ENCODE results near the gene TDRD9.

DNA sequence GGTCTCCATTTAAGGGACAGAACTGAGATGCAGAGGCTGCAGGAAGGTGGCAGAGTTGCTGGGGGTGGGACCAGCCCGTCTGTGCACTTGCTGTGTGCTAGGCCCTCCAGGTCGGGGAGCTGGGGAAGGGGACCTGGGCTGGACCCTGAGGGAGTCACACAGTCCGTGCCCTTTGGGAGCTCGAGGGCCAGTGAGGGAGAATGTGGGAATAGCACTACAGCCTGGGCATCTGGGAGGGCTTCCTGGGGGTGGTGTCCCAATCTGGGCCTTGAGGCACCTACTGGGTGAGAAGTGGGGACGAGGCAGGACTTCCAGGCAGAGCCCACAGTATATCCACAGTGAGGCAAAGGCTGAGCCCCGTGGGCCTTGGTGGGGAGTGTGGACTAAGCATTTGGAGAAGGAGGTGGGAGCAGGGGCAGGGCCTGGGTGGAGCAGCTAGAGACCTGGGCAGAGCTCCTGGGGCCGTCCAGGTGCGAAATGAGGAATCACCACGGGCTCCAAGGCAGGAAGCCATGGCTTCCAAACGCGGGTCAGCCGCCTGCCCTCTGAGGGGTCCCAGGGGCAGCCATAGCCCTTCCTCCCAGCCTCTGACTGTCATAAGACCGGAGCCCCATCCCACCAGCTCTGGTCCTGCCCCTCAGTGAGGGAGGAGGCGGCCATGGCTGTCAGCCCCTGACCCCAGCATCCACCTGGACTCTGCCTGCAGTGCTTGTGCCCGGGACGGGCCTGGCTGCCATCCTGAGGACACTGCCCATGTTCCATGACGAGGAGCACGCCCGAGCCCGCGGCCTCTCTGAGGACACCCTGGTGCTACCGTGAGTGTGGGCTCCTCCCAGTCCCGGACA, 163.9 kb downstream of the TDRD9 start:
- TF ChIP-seq, protein P1, sequence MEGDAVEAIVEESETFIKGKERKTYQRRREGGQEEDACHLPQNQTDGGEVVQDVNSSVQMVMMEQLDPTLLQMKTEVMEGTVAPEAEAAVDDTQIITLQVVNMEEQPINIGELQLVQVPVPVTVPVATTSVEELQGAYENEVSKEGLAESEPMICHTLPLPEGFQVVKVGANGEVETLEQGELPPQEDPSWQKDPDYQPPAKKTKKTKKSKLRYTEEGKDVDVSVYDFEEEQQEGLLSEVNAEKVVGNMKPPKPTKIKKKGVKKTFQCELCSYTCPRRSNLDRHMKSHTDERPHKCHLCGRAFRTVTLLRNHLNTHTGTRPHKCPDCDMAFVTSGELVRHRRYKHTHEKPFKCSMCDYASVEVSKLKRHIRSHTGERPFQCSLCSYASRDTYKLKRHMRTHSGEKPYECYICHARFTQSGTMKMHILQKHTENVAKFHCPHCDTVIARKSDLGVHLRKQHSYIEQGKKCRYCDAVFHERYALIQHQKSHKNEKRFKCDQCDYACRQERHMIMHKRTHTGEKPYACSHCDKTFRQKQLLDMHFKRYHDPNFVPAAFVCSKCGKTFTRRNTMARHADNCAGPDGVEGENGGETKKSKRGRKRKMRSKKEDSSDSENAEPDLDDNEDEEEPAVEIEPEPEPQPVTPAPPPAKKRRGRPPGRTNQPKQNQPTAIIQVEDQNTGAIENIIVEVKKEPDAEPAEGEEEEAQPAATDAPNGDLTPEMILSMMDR (IDR thresholded peaks at IDR 0.05): no peak
- TF ChIP-seq SIN3A (IDR thresholded peaks at IDR 0.05; ENCODE audit: borderline replicate concordance, insufficient read depth, low read depth, low read length) (no peak), POLR2AphosphoS5 (IDR thresholded peaks at IDR 0.05; ENCODE audit: low read depth, low read length) (no peak)
- TF ChIP-seq, protein P2, sequence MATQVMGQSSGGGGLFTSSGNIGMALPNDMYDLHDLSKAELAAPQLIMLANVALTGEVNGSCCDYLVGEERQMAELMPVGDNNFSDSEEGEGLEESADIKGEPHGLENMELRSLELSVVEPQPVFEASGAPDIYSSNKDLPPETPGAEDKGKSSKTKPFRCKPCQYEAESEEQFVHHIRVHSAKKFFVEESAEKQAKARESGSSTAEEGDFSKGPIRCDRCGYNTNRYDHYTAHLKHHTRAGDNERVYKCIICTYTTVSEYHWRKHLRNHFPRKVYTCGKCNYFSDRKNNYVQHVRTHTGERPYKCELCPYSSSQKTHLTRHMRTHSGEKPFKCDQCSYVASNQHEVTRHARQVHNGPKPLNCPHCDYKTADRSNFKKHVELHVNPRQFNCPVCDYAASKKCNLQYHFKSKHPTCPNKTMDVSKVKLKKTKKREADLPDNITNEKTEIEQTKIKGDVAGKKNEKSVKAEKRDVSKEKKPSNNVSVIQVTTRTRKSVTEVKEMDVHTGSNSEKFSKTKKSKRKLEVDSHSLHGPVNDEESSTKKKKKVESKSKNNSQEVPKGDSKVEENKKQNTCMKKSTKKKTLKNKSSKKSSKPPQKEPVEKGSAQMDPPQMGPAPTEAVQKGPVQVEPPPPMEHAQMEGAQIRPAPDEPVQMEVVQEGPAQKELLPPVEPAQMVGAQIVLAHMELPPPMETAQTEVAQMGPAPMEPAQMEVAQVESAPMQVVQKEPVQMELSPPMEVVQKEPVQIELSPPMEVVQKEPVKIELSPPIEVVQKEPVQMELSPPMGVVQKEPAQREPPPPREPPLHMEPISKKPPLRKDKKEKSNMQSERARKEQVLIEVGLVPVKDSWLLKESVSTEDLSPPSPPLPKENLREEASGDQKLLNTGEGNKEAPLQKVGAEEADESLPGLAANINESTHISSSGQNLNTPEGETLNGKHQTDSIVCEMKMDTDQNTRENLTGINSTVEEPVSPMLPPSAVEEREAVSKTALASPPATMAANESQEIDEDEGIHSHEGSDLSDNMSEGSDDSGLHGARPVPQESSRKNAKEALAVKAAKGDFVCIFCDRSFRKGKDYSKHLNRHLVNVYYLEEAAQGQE (IDR thresholded peaks at IDR 0.05; ENCODE audit: insufficient read depth in 1 of 2, low read depth in 2 of 2, low read length in 1 of 2): no peak

All from Panc1 (cell line).